Trophoblast cell (in vitro differentiated cells and primary cell): ENCODE results near the gene NDUFA11.
A peak's percentile ranks its signal among the peaks of the same experiment; 100 is the strongest.

Experiments used
- DNase-seq, 2 donors: peaks; one replicate each; pipeline ENCODE4 v3.0.0-alpha.2; 2016
- H2AFZ ChIP-seq: 2 replicates; pipeline ENCODE4 v1.6.1; 2013; ENCODE audit warnings: low read length, moderate library complexity, mild to moderate bottlenecking; ENCODE audit not compliant: insufficient read depth, poor library complexity
- H2AK5ac ChIP-seq: 2 replicates; pipeline ENCODE4 v1.6.1; 2013; ENCODE audit warnings: mild to moderate bottlenecking, low read length
- H2BK120ac ChIP-seq: 2 replicates; pipeline ENCODE4 v1.6.1; 2013; ENCODE audit warnings: low read length, mild to moderate bottlenecking, moderate library complexity; ENCODE audit not compliant: insufficient read depth, poor library complexity
- H2BK12ac ChIP-seq: 2 replicates; pipeline ENCODE4 v1.6.1; 2013; ENCODE audit warnings: mild to moderate bottlenecking, low read length, moderate library complexity
- H2BK5ac ChIP-seq: 2 replicates; pipeline ENCODE4 v1.6.1; 2013; ENCODE audit warnings: low read length, low read depth, moderate library complexity, mild to moderate bottlenecking; ENCODE audit not compliant: poor library complexity
- H3K14ac ChIP-seq: 2 replicates; pipeline ENCODE4 v1.6.1; 2013; ENCODE audit warnings: mild to moderate bottlenecking, low read length
- H3K18ac ChIP-seq: 2 replicates; pipeline ENCODE4 v1.6.1; 2013; ENCODE audit warnings: mild to moderate bottlenecking, low read length
- H3K23ac ChIP-seq: 2 replicates; pipeline ENCODE4 v1.6.1; 2013; ENCODE audit warnings: low read length
- H3K27ac ChIP-seq: 2 replicates; pipeline ENCODE4 v1.5.1; 2013; ENCODE audit warnings: low read depth, mild to moderate bottlenecking, inconsistent platforms, low read length, moderate library complexity
- H3K27me3 ChIP-seq: 2 replicates; pipeline ENCODE4 v1.6.1; 2013; ENCODE audit warnings: inconsistent platforms, mild to moderate bottlenecking, low read length, moderate library complexity; ENCODE audit not compliant: insufficient read depth
- H3K36me3 ChIP-seq, 2 experiments: 1 replicate in 1 of 2; 2 replicates in 1 of 2; pipeline ENCODE4 v1.6.1; 2013; ENCODE audit warnings: low read length in 2 of 2, mild to moderate bottlenecking in 2 of 2, moderate library complexity in 1 of 2; ENCODE audit not compliant: insufficient read depth in 2 of 2, control insufficient read depth in 1 of 2
- H3K4ac ChIP-seq: 2 replicates; pipeline ENCODE4 v1.6.1; 2013; ENCODE audit warnings: low read depth, mild to moderate bottlenecking, low read length, moderate library complexity
- H3K4me1 ChIP-seq, 2 experiments: 1 replicate in 1 of 2; 2 replicates in 1 of 2; pipeline ENCODE4 v1.6.1; 2013; ENCODE audit warnings: low read length in 2 of 2, mild to moderate bottlenecking in 2 of 2, moderate library complexity in 1 of 2; ENCODE audit not compliant: insufficient read depth in 2 of 2, control insufficient read depth in 1 of 2
- H3K4me2 ChIP-seq: 2 replicates; pipeline ENCODE4 v1.6.1; 2013; ENCODE audit warnings: inconsistent platforms, mild to moderate bottlenecking, low read length, moderate library complexity
- H3K4me3 ChIP-seq: 2 replicates; pipeline ENCODE4 v1.5.1; 2013; ENCODE audit warnings: mild to moderate bottlenecking, low read depth, low read length, inconsistent platforms
- H3K79me1 ChIP-seq: one replicate; pipeline ENCODE4 v1.6.1; 2013; ENCODE audit warnings: low read length
- H3K79me2 ChIP-seq: 2 replicates; pipeline ENCODE4 v1.6.1; 2013; ENCODE audit warnings: low read length, mild to moderate bottlenecking; ENCODE audit not compliant: control insufficient read depth, insufficient read depth, poor library complexity
- H3K9ac ChIP-seq: 2 replicates; pipeline ENCODE4 v1.6.1; 2013; ENCODE audit warnings: mild to moderate bottlenecking, low read length
- H3K9me3 ChIP-seq: 2 replicates; pipeline ENCODE4 v1.6.1; 2013; ENCODE audit warnings: low read depth, mild to moderate bottlenecking, control low read depth, inconsistent platforms, low read length; ENCODE audit not compliant: insufficient read depth
- H4K12ac ChIP-seq: 2 replicates; pipeline ENCODE4 v1.6.1; 2013; ENCODE audit warnings: low read depth, mild to moderate bottlenecking, low read length, moderate library complexity
- H4K8ac ChIP-seq: 2 replicates; pipeline ENCODE4 v1.6.1; 2013; ENCODE audit warnings: low read depth, mild to moderate bottlenecking, low read length, moderate library complexity
- H4K91ac ChIP-seq: one replicate; pipeline ENCODE4 v1.6.1; 2013; ENCODE audit warnings: low read depth, mild to moderate bottlenecking, low read length, moderate library complexity
- WGBS: extraction: QIAGEN DNeasy Blood & Tissue Kit; methylation state at CpG from one replicate; pipeline ENCODE4 v1.1.7; 2013; ENCODE audit warnings: missing lambda C conversion rate; ENCODE audit not compliant: insufficient read length, insufficient coverage; ENCODE audit errors: extremely low coverage; 5-methylcytosine and 5-hydroxymethylcytosine counted together

NDUFA11 gene

GRCh38 chr19:5905114-5905778 lies 1.7 kb upstream of the NDUFA11 start:
- Histone ChIP-seq H3K9me3 (no peaks in the 10 kb centered on the region), H3K4ac (no peak overlapping the region), H3K4me2 (peak overlapping the region; percentile 80), H3K79me1 (peaks cover 21% of the 10 kb centered on the region), H2BK5ac (no peak overlapping the region), H3K14ac (peak overlapping the region; percentile 0), H3K18ac (no peak overlapping the region), H3K36me3 (peaks cover 2 to 6% of the 10 kb centered on the region in 2 experiments), H2AFZ (peak overlapping the region; percentile 7), H3K27me3 (no peaks in the 10 kb centered on the region), H3K79me2 (peaks cover 13% of the 10 kb centered on the region), H3K4me1 (peaks cover 20 to 22% of the 10 kb centered on the region in 2 experiments), H4K12ac (no peak overlapping the region), H4K8ac (peak overlapping the region; percentile 2), H2BK120ac (no peak overlapping the region), H3K23ac (no peak overlapping the region), H2BK12ac (no peak overlapping the region), H3K9ac (peak overlapping the region; percentile 55), H3K27ac (no peak overlapping the region), H3K4me3 (peak overlapping the region; percentile 86), H4K91ac (peak overlapping the region; percentile 27), H2AK5ac (no peak overlapping the region)
- no CpG with 5 or more reads among the region's 31 CpGs for WGBS
- no peak for DNase-seq

DNA sequence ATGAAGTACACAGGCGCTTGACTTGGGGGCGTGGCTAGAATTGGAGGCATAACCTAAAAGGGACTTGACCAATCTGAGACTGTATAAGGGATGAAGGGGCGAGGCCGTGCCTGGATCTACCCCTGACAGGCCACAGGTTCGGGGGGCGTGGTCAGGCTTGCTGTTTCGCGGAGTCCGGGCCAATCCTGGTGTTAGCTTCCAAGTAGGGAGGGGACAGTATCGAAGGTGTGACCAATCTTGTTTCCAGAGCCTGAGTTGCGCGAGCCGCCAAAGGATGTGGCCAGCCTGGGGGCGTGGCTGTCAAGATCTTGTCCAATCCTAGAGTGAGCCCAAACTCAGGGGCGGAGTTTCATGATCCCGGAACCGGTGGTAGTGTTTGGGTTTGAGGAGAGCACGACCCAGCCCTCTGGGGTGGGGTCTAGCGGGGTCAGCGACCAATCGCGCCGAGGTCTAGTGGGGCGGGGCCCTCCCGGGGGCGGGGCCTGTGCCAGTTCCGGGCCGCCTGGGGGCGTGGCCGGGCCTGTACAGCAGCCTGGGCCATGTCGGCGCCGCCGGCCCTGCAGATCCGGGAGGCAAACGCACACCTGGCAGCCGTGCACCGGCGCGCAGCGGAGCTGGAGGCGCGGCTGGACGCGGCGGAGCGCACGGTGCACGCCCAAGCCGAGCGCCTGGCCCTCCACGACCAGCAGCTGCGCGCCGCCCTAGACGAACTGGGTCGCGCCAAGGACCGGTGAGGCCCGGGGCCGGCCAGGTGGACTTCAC lies 943 bp upstream of the NDUFA11 start, which contains the start of gene VMAC:
TSS of gene VMAC (plus strand) at position 521 of the 762 bp plus-strand sequence. CDS start at position 540, 19 bp downstream.
- H2BK12ac ChIP-seq = no peak within 1 kb of the TSS
- H2AK5ac ChIP-seq = no peak within 1 kb of the TSS
- H3K36me3 ChIP-seq = peaks cover 9 to 12% of the 10 kb centered on the region in 2 experiments
- H3K27me3 ChIP-seq = no peaks in the 10 kb centered on the region
- H2AFZ ChIP-seq = peak within 1 kb of the TSS; percentile 42
- H3K4me1 ChIP-seq = peaks cover 15% of the 10 kb centered on the region in 2 experiments
- H2BK120ac ChIP-seq = no peak within 1 kb of the TSS
- peak within 1 kb of the TSS; percentile 97 for H3K4me3 ChIP-seq
- peak within 1 kb of the TSS; percentile 63 for H3K27ac ChIP-seq
- peak within 1 kb of the TSS; percentile 55 for H3K9ac ChIP-seq
- no peak within 1 kb of the TSS for H3K23ac ChIP-seq
- peak within 1 kb of the TSS; percentile 56 for H4K8ac ChIP-seq
- H4K12ac ChIP-seq = no peak within 1 kb of the TSS
- H3K79me2 ChIP-seq = peaks cover 16% of the 10 kb centered on the region
- peak within 1 kb of the TSS; percentile 54 for H2BK5ac ChIP-seq
- no peaks in the 10 kb centered on the region for H3K9me3 ChIP-seq
- WGBS = no CpG with 5 or more reads among the region's 61 CpGs
- no peak within 1 kb of the TSS for H3K4ac ChIP-seq
- H3K4me2 ChIP-seq = peak within 1 kb of the TSS; percentile 94
- peak within 1 kb of the TSS; percentile 0 for H3K14ac ChIP-seq
- H4K91ac ChIP-seq = peak within 1 kb of the TSS; percentile 27
- DNase-seq = peak; percentile 100
- H3K18ac ChIP-seq = peak within 1 kb of the TSS; percentile 24
- H3K79me1 ChIP-seq = peaks cover 16% of the 10 kb centered on the region

DNA sequence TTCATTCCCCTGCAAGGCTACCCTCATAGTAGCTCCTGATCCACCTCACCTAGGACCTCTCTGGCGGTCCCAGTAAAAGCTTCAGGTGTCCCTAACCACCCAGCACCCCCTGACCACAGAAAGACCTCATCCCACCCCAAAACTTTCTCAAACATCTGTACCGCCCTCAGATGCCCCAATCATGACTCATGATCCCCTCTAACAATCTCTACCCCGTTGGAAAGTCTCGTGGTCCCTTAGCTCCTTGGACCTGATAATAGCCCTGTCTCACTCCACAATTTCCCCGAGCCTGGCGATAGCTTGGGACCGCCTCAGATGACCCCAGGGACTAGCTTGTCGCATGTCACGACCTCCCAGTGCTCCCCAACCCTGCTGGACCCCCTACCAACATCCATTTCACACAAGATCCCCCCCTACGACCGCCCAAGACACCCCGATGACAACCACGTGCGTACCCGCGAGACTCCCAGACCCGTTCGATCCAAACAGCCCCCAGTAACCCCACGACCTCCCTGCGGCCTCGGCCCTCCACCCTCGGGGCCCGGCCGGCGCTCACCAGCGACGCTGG lies 450 bp downstream of the NDUFA11 start:
- H4K91ac ChIP-seq = peak overlapping the region; percentile 95
- H3K9ac ChIP-seq = peak overlapping the region; percentile 100
- no CpG with 5 or more reads among the region's 27 CpGs for WGBS
- peak overlapping the region; percentile 95 for H3K14ac ChIP-seq
- peaks cover 10% of the 10 kb centered on the region for H3K79me1 ChIP-seq
- H3K9me3 ChIP-seq = no peaks in the 10 kb centered on the region
- peaks cover 5 to 10% of the 10 kb centered on the region in 2 experiments for H3K4me1 ChIP-seq
- peak overlapping the region; percentile 94 for H3K4me2 ChIP-seq
- H4K12ac ChIP-seq = peak overlapping the region; percentile 95
- peak overlapping the region; percentile 85 for H2AK5ac ChIP-seq
- peaks cover 16% of the 10 kb centered on the region for H3K79me2 ChIP-seq
- peak in 1 of 2 donors; percentile 30 for DNase-seq
- peak overlapping the region; percentile 85 for H2BK5ac ChIP-seq
- H3K4me3 ChIP-seq = peak overlapping the region; percentile 97
- no peak overlapping the region for H3K23ac ChIP-seq
- peak overlapping the region; percentile 99 for H3K4ac ChIP-seq
- peak overlapping the region; percentile 89 for H2BK120ac ChIP-seq
- H3K36me3 ChIP-seq = peaks cover 9 to 12% of the 10 kb centered on the region in 2 experiments
- peak overlapping the region; percentile 98 for H2AFZ ChIP-seq
- peak overlapping the region; percentile 96 for H3K18ac ChIP-seq
- H3K27me3 ChIP-seq = no peaks in the 10 kb centered on the region
- H2BK12ac ChIP-seq = peak overlapping the region; percentile 21
- H4K8ac ChIP-seq = peak overlapping the region; percentile 97
- peak overlapping the region; percentile 70 for H3K27ac ChIP-seq

- H3K23ac ChIP-seq = no peak overlapping the region
- H3K79me2 ChIP-seq = peaks cover 16% of the 10 kb centered on the region
- H3K18ac ChIP-seq = no peak overlapping the region
- no peak overlapping the region for H4K8ac ChIP-seq
- no peak overlapping the region for H3K14ac ChIP-seq
- H3K4me2 ChIP-seq = no peak overlapping the region
- H4K91ac ChIP-seq = no peak overlapping the region
- peaks cover 5 to 10% of the 10 kb centered on the region in 2 experiments for H3K4me1 ChIP-seq
- H3K27ac ChIP-seq = no peak overlapping the region
- peaks cover 10% of the 10 kb centered on the region for H3K79me1 ChIP-seq
- peaks cover 7% of the 10 kb centered on the region for H3K9me3 ChIP-seq
- H3K36me3 ChIP-seq = peaks cover 24 to 26% of the 10 kb centered on the region in 2 experiments
- H2AFZ ChIP-seq = no peak overlapping the region
- H2BK12ac ChIP-seq = no peak overlapping the region
- H3K9ac ChIP-seq = no peak overlapping the region
- H2AK5ac ChIP-seq = no peak overlapping the region
- H3K4me3 ChIP-seq = no peak overlapping the region
- no peak for DNase-seq
- WGBS = no CpG with 5 or more reads among the region's 8 CpGs
- no peak overlapping the region for H2BK5ac ChIP-seq
- no peak overlapping the region for H4K12ac ChIP-seq
- peak overlapping the region; percentile 58 for H3K4ac ChIP-seq
- no peak overlapping the region for H2BK120ac ChIP-seq
- no peaks in the 10 kb centered on the region for H3K27me3 ChIP-seq
Measured at GRCh38 chr19:5900976-5901375, 2.6 kb downstream of the NDUFA11 start.
